Suprapubic skin (tissue), 4 donors: ENCODE measurements around the gene RPS27.

Experiments used
- EP300 ChIP-seq: sonication (generic); formaldehyde crosslinking; IDR thresholded peaks from one replicate; pipeline ENCODE4 v1.6.1; 2017; ENCODE audit warnings: antibody characterized with exemption
- POLR2A ChIP-seq, 2 donors: fragments of 450-650 bp; IDR thresholded peaks; one replicate each; pipeline ENCODE4 v1.6.1; 2017; ENCODE audit warnings: antibody characterized with exemption in 2 of 2, mild to moderate bottlenecking in 2 of 2, moderate library complexity in 2 of 2
- POLR2AphosphoS5 ChIP-seq, 3 donors: sonication (generic); formaldehyde crosslinking; IDR thresholded peaks; one replicate each; pipeline ENCODE4 v1.6.1; 2017; ENCODE audit warnings: antibody characterized with exemption in 3 of 3
- TF ChIP-seq, protein P1 (sequence below), 2 donors: fragments of 200-600 bp in 1 of 2; fragments of 450-650 bp in 1 of 2; sonication (generic) in 1 of 2; IDR thresholded peaks; one replicate each; pipeline ENCODE4 v1.5.1; 2016 to 2019; ENCODE audit warnings: antibody characterized with exemption in 2 of 2, mild to moderate bottlenecking in 1 of 2, moderate library complexity in 1 of 2

DNA sequence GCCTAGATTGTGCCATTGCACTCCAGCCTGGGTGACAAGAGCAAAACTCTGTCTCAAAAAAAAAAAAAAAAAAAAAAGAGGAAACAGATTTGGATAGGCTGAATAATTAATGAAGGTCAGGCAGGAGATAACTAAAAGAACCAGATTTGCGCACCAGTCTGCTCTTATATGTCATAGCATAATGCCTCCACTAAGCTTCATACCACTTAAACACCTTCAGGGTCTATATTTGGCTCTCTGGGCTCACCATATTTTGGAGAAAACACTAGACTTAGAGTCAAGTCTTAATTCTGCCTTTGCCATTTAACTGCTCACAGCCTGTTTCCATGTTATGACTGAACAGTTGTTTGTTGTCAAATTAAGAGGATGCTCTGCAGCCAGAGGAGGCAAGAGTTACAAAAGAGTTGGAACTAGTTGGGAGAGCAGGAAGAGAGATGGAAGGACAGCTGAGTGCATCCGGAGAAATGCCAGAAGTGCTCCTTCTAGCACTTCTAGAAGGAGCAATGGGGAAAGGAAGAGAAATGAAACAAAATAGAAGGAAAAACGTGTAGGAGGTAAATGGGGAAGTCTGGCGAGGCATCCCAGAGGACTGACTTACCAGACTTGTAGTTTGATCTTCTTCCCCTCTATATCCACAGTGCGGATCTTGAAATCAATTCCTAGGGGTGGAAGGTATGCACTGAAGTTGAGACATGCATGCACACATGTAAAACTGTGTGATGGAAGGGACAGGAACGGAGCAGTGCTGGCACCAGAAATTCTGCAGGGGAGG, 6.3 kb upstream of the RPS27 start:
- TF ChIP-seq, protein P1, sequence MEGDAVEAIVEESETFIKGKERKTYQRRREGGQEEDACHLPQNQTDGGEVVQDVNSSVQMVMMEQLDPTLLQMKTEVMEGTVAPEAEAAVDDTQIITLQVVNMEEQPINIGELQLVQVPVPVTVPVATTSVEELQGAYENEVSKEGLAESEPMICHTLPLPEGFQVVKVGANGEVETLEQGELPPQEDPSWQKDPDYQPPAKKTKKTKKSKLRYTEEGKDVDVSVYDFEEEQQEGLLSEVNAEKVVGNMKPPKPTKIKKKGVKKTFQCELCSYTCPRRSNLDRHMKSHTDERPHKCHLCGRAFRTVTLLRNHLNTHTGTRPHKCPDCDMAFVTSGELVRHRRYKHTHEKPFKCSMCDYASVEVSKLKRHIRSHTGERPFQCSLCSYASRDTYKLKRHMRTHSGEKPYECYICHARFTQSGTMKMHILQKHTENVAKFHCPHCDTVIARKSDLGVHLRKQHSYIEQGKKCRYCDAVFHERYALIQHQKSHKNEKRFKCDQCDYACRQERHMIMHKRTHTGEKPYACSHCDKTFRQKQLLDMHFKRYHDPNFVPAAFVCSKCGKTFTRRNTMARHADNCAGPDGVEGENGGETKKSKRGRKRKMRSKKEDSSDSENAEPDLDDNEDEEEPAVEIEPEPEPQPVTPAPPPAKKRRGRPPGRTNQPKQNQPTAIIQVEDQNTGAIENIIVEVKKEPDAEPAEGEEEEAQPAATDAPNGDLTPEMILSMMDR (IDR thresholded peaks at IDR 0.05): no peak
- TF ChIP-seq POLR2AphosphoS5 (IDR thresholded peaks at IDR 0.05) (no peak), POLR2A (IDR thresholded peaks at IDR 0.05) (no peak), EP300 (no peak)
